Measurements from ENCODE around the gene MEIOSIN.

GRCh38 chr19:45812297-45812696 lies 79.1 kb downstream of the MEIOSIN start:
- TF ChIP-seq CTCF (conservative IDR thresholded peaks at IDR 0.05) (no peak), ZFX (IDR thresholded peaks at IDR 0.05) (no peak)

All from C4-2B (cell line).